Measurements from ENCODE around the gene RPS6KA6.

GRCh38 chrX:84168574-84168973 is 19.4 kb downstream of the RPS6KA6 start:
- TF ChIP-seq ATF7 (IDR thresholded peaks at IDR 0.05; ENCODE audit: low read depth) (no peak), POLR2AphosphoS5 (IDR thresholded peaks at IDR 0.05; ENCODE audit: low read length) (no peak), TAF1 (IDR thresholded peaks at IDR 0.05; ENCODE audit: borderline replicate concordance, low read depth, low read length) (no peak), RELA (IDR thresholded peaks at IDR 0.05; ENCODE audit: borderline replicate concordance, partially characterized antibody) (no peak), IRF5 (IDR thresholded peaks at IDR 0.05; ENCODE audit: borderline replicate concordance) (no peak)

Measured in GM12878 (cell line).